ENCODE measurements around the gene GMDS. TPM values are rescaled to one million over a fixed set of nuclear protein-coding genes. Genes with fewer than 3 reads are reported as not detected.

Gene GMDS
- polyA plus RNA-seq, 1 of the 3 experiments (the other 2 are of a cell fraction), result 12.3 TPM

- no peak for TF ChIP-seq IRF3 (IDR thresholded peaks at IDR 0.05; ENCODE audit: low read depth, low read length)
- TF ChIP-seq GABPA (IDR thresholded peaks at IDR 0.05; ENCODE audit: low read depth), result no peak
- TF ChIP-seq RCOR1 (IDR thresholded peaks at IDR 0.05; ENCODE audit: low read length), result no peak
- TF ChIP-seq RFX5 (IDR thresholded peaks at IDR 0.05; ENCODE audit: low read length), result no peak
- no peak for TF ChIP-seq EP300 (IDR thresholded peaks at IDR 0.05; ENCODE audit: borderline replicate concordance in 1 of 2, low read depth in 1 of 2, low read length in 1 of 2)
- no peak for TF ChIP-seq REST (IDR thresholded peaks at IDR 0.05; ENCODE audit: low read depth, low read length)
- TF ChIP-seq MEF2A (IDR thresholded peaks at IDR 0.05; ENCODE audit: borderline replicate concordance, low read depth), result no peak
Observed at GRCh38 chr6:1616701-1617463, 628.5 kb downstream of the GMDS start (continued).

- peaks cover 0 to 7% of the 10 kb centered on the region in 2 experiments for H3K36me3 ChIP-seq (replicated peaks in 1 of 2; ENCODE audit: control insufficient read depth in 1 of 2, insufficient read depth in 2 of 2, low read length in 1 of 2)
- no peak overlapping the region for H2AFZ ChIP-seq (ENCODE audit: low read depth)
- H3K9me3 ChIP-seq, result no peaks in the 10 kb centered on the region
- CTCF ChIA-PET, result interaction anchor here (1.0 to 2.8 kb wide), 10 partner anchors 9 to 488 kb away, joined by 3 to 12 read pairs (median 3); no protein-coding TSS in a partner anchor
- no peaks in the 10 kb centered on the region for H3K9me2 ChIP-seq
- H3F3A ChIP-seq (replicated peaks; ENCODE audit: insufficient read depth), result peaks cover 15% of the 10 kb centered on the region
- no peak overlapping the region; a peak in 1 of 4 replicates for H3K27ac ChIP-seq (ENCODE audit: low read depth in 2 of 2, low read length in 1 of 2)
- no peak overlapping the region for H3K9ac ChIP-seq
- H3K79me2 ChIP-seq (ENCODE audit: insufficient read depth), result peaks cover 39% of the 10 kb centered on the region
- no peak overlapping the region for H3K4me3 ChIP-seq (ENCODE audit: low read depth in 2 of 2, low read length in 1 of 2)
- peaks cover 23% of the 10 kb centered on the region; the same call in 1 of the 2 replicates for H4K20me1 ChIP-seq (ENCODE audit: insufficient read depth)
- POLR2A ChIA-PET, result no interaction called here
- no peak overlapping the region for H3K4me2 ChIP-seq
- TF ChIP-seq MAX (IDR thresholded peaks at IDR 0.05; ENCODE audit: low read depth) (no peak), ZBTB33 (IDR thresholded peaks at IDR 0.05; ENCODE audit: borderline replicate concordance, low read depth) (no peak), ELF1 (IDR thresholded peaks at IDR 0.05) (no peak), RCOR1 (IDR thresholded peaks at IDR 0.05; ENCODE audit: low read length) (no peak), IRF3 (IDR thresholded peaks at IDR 0.05; ENCODE audit: low read depth, low read length) (no peak), TCF12 (IDR thresholded peaks at IDR 0.05) (no peak), GABPA (IDR thresholded peaks at IDR 0.05; ENCODE audit: low read depth) (no peak)
- no peak for DNase-seq
- WGBS (ENCODE audit: low lambda C conversion rate), result 90% methylated on average over 10 of the region's 10 CpGs
- peaks cover 0 to 2% of the 10 kb centered on the region in 2 experiments; a peak in 1 of 4 replicates for H3K4me1 ChIP-seq (ENCODE audit: control insufficient read depth in 1 of 2, insufficient read depth in 2 of 2, low read depth in 1 of 2, low read length in 1 of 2)
- no peaks in the 10 kb centered on the region for H3K27me3 ChIP-seq (ENCODE audit: insufficient read depth)
Observed at GRCh38 chr6:1615853-1616420, 629.5 kb downstream of the GMDS start.

All from SK-N-SH (cell line).